Endothelial cell (in vitro differentiated cells): ENCODE measurements around the gene WDR41. TPM values are rescaled to one million over a fixed set of nuclear protein-coding genes. Genes with fewer than 3 reads are reported as not detected.

Experiments
- DNase-seq: peaks from one replicate; pipeline ENCODE4 v3.0.0; 2021; ENCODE audit warnings: low spot score
- H3K27ac Mint-ChIP-seq: one replicate; pipeline ENCODE4 v1.8.0; 2021; ENCODE audit warnings: mixed read lengths, inconsistent platforms; ENCODE audit not compliant: unreplicated experiment
- H3K27me3 Mint-ChIP-seq: one replicate; pipeline ENCODE4 v1.8.0; 2021; ENCODE audit warnings: mild to moderate bottlenecking, moderate library complexity, mixed read lengths, inconsistent platforms; ENCODE audit not compliant: unreplicated experiment
- H3K36me3 Mint-ChIP-seq: one replicate; pipeline ENCODE4 v1.8.0; 2021; ENCODE audit warnings: mild to moderate bottlenecking, low read depth, mixed read lengths, inconsistent platforms; ENCODE audit not compliant: unreplicated experiment
- H3K4me1 Mint-ChIP-seq: one replicate; pipeline ENCODE4 v1.8.0; 2021; ENCODE audit warnings: mild to moderate bottlenecking, mixed read lengths, inconsistent platforms; ENCODE audit not compliant: unreplicated experiment
- H3K4me3 Mint-ChIP-seq: one replicate; pipeline ENCODE4 v1.8.0; 2021; ENCODE audit warnings: mild to moderate bottlenecking, mixed read lengths, inconsistent platforms; ENCODE audit not compliant: unreplicated experiment
- H3K9me3 Mint-ChIP-seq: one replicate; pipeline ENCODE4 v1.8.0; 2021; ENCODE audit warnings: mixed read lengths, inconsistent platforms; ENCODE audit not compliant: unreplicated experiment
- CTCF ChIP-seq: fragments of 200-600 bp; sonication (generic); IDR thresholded peaks from one replicate; pipeline ENCODE4 v1.5.0; 2021; ENCODE audit warnings: antibody characterized with exemption; ENCODE audit not compliant: unreplicated experiment
- total RNA-seq: library from RNA; stranded (reverse); fragmentation: NEBNext Ultra II Directional; extraction: Animal tissue kit (Norgen Biotek cat#: 25700); gene quantifications from one replicate; pipeline ENCODE4 v1.2.1, GENCODE V29; 2021; ENCODE audit not compliant: unreplicated experiment

The WDR41 gene
- total RNA-seq, 1 donor from 2014 or later = 47.4 TPM

- no peak overlapping the region for H3K27ac Mint-ChIP-seq
Measured at GRCh38 chr5:77454123-77454522, 38.0 kb downstream of the WDR41 start.

GRCh38 chr5:77452351-77452750 lies 39.8 kb downstream of the WDR41 start:
- Mint-ChIP-seq H3K9me3 (peaks cover 1% of the 10 kb centered on the region), H3K27ac (no peak overlapping the region), H3K4me3 (no peak overlapping the region), H3K27me3 (no peaks in the 10 kb centered on the region), H3K4me1 (no peaks in the 10 kb centered on the region), H3K36me3 (peaks cover 19% of the 10 kb centered on the region)
- TF ChIP-seq CTCF = no peak
- no peak for DNase-seq

More at GRCh38 chr5:77454123-77454522, 38.0 kb downstream of the WDR41 start:
- Mint-ChIP-seq H3K4me3 (no peak overlapping the region), H3K9me3 (no peaks in the 10 kb centered on the region), H3K4me1 (no peaks in the 10 kb centered on the region), H3K27me3 (no peaks in the 10 kb centered on the region), H3K36me3 (peaks cover 5% of the 10 kb centered on the region)
- no peak for TF ChIP-seq CTCF
- no peak for DNase-seq

- Mint-ChIP-seq H3K27me3 (no peaks in the 10 kb centered on the region), H3K36me3 (peaks cover 30% of the 10 kb centered on the region), H3K4me1 (no peaks in the 10 kb centered on the region), H3K27ac (no peak overlapping the region), H3K9me3 (peaks cover 4% of the 10 kb centered on the region), H3K4me3 (peak overlapping the region; percentile 17)
- no peak for DNase-seq
- TF ChIP-seq CTCF = no peak
Measured at GRCh38 chr5:77449981-77450380, 42.1 kb downstream of the WDR41 start.

GRCh38 chr5:77449277-77449676 lies 42.8 kb downstream of the WDR41 start:
- no peaks in the 10 kb centered on the region for H3K27me3 Mint-ChIP-seq
- TF ChIP-seq CTCF = no peak
- H3K27ac Mint-ChIP-seq = no peak overlapping the region
- peaks cover 4% of the 10 kb centered on the region for H3K9me3 Mint-ChIP-seq
- H3K4me1 Mint-ChIP-seq = no peaks in the 10 kb centered on the region
- H3K4me3 Mint-ChIP-seq = no peak overlapping the region
- peaks cover 30% of the 10 kb centered on the region for H3K36me3 Mint-ChIP-seq
- no peak for DNase-seq

GRCh38 chr5:77448831-77449230 lies 43.3 kb downstream of the WDR41 start:
- Mint-ChIP-seq H3K9me3 (peaks cover 4% of the 10 kb centered on the region), H3K4me1 (no peaks in the 10 kb centered on the region), H3K27ac (no peak overlapping the region), H3K4me3 (no peak overlapping the region), H3K27me3 (no peaks in the 10 kb centered on the region), H3K36me3 (peaks cover 30% of the 10 kb centered on the region)
- TF ChIP-seq CTCF = no peak
- DNase-seq = no peak
